CD4-positive, alpha-beta T cell treated with Interleukin-10 for 1 hour (primary cell): Measurements from ENCODE around the gene CCK.

Experiments used
- DNase-seq: peaks from one replicate; pipeline ENCODE4 v3.0.0-alpha.2; 2020

Gene CCK

GRCh38 chr3:42224658-42225421, 41.1 kb downstream of the CCK start:
- no peak for DNase-seq

- no peak for DNase-seq
Measured at GRCh38 chr3:42224178-42224577, 41.8 kb downstream of the CCK start.

GRCh38 chr3:42222942-42223693, 42.9 kb downstream of the CCK start:
- DNase-seq, result no peak

- no peak for DNase-seq
Measured at GRCh38 chr3:42220436-42221121, 45.4 kb downstream of the CCK start.

- DNase-seq, result peak; percentile 44
Measured at GRCh38 chr3:42216931-42217333, 49.1 kb downstream of the CCK start.

GRCh38 chr3:42216302-42216701, 49.7 kb downstream of the CCK start:
- DNase-seq, result no peak

GRCh38 chr3:42214565-42215283, 51.3 kb downstream of the CCK start:
- DNase-seq, result no peak

GRCh38 chr3:42214064-42214463, 51.9 kb downstream of the CCK start:
- no peak for DNase-seq

- DNase-seq, result peak; percentile 14
Measured at GRCh38 chr3:42213417-42213816, 52.6 kb downstream of the CCK start.

GRCh38 chr3:42210726-42211125, 55.3 kb downstream of the CCK start:
- DNase-seq, result no peak

- no peak for DNase-seq
Measured at GRCh38 chr3:42209917-42210316, 56.1 kb downstream of the CCK start.
